ENCODE results near the gene EIF6. TPM values are rescaled to one million over a fixed set of nuclear protein-coding genes. Genes with fewer than 3 reads are reported as not detected.

EIF6 gene
- total RNA-seq, 6 donors from 2014 or later: 57.5 to 106 (median 88.7) TPM

- DNase-seq (no peak), ATAC-seq (ENCODE audit: low FRiP score in 2 of 2) (no peak)
- H3K36me3 ChIP-seq: no peaks in the 10 kb centered on the region
- H3K27ac ChIP-seq: no peak overlapping the region
- no peak for TF ChIP-seq POLR2A (IDR thresholded peaks at IDR 0.05)
- TF ChIP-seq EP300 (IDR thresholded peaks at IDR 0.05): no peak
- TF ChIP-seq POLR2AphosphoS5 (IDR thresholded peaks at IDR 0.05): no peak
- no peak for TF ChIP-seq CTCF (IDR thresholded peaks at IDR 0.05)
- 68 to 84% methylated on average over 4 of the region's 4 CpGs for WGBS, 2 donors
- H3K4me1 ChIP-seq: peaks cover 0 to 7% (median 3%) of the 10 kb centered on the region in 4 donors
- H3K9me3 ChIP-seq: no peaks in the 10 kb centered on the region
- H3K27me3 ChIP-seq: no peaks in the 10 kb centered on the region
- H3K4me3 ChIP-seq: no peak overlapping the region
Measured at GRCh38 chr20:35328689-35329088, 44.1 kb upstream of the EIF6 start.

GRCh38 chr20:35328095-35328685 is 43.6 kb upstream of the EIF6 start:
- Histone ChIP-seq H3K27ac (no peak overlapping the region), H3K36me3 (no peaks in the 10 kb centered on the region), H3K27me3 (no peaks in the 10 kb centered on the region), H3K4me3 (no peak overlapping the region), H3K9me3 (no peaks in the 10 kb centered on the region), H3K4me1 (peaks cover 0 to 7% (median 3%) of the 10 kb centered on the region in 4 donors)
- TF ChIP-seq POLR2AphosphoS5 (IDR thresholded peaks at IDR 0.05) (no peak), CTCF (IDR thresholded peaks at IDR 0.05) (no peak), POLR2A (IDR thresholded peaks at IDR 0.05) (no peak), EP300 (IDR thresholded peaks at IDR 0.05) (no peak)
- ATAC-seq (ENCODE audit: low FRiP score in 2 of 2) (no peak), DNase-seq (no peak)
- WGBS, 2 donors: 86 to 96% methylated on average over 3 of the region's 3 CpGs

GRCh38 chr20:35327074-35327976 is 42.8 kb upstream of the EIF6 start:
- Histone ChIP-seq H3K4me1 (peaks cover 0 to 7% (median 3%) of the 10 kb centered on the region in 4 donors), H3K4me3 (no peak overlapping the region), H3K27me3 (no peaks in the 10 kb centered on the region), H3K36me3 (no peaks in the 10 kb centered on the region), H3K9me3 (no peaks in the 10 kb centered on the region), H3K27ac (no peak overlapping the region)
- WGBS, 2 donors: 93 to 94% methylated on average over 4 of the region's 4 CpGs
- no peak for TF ChIP-seq CTCF (IDR thresholded peaks at IDR 0.05)
- no peak for TF ChIP-seq EP300 (IDR thresholded peaks at IDR 0.05)
- TF ChIP-seq POLR2AphosphoS5 (IDR thresholded peaks at IDR 0.05): no peak
- TF ChIP-seq POLR2A (IDR thresholded peaks at IDR 0.05): no peak
- ATAC-seq (ENCODE audit: low FRiP score in 2 of 2) (peak; percentile 8 to 68), DNase-seq (no peak)

- Histone ChIP-seq H3K9me3 (no peaks in the 10 kb centered on the region), H3K36me3 (no peaks in the 10 kb centered on the region), H3K4me1 (peaks cover 0 to 7% (median 3%) of the 10 kb centered on the region in 4 donors), H3K27me3 (no peaks in the 10 kb centered on the region), H3K27ac (no peak overlapping the region), H3K4me3 (no peak overlapping the region)
- no peak for DNase-seq
- TF ChIP-seq CTCF (IDR thresholded peaks at IDR 0.05) (no peak), EP300 (IDR thresholded peaks at IDR 0.05) (no peak), POLR2AphosphoS5 (IDR thresholded peaks at IDR 0.05) (no peak), POLR2A (IDR thresholded peaks at IDR 0.05) (no peak)
- WGBS, 2 donors: 93 to 97% methylated on average over 3 of the region's 3 CpGs
- no peak for ATAC-seq (ENCODE audit: low FRiP score in 2 of 2)
Measured at GRCh38 chr20:35326740-35327073, 42.1 kb upstream of the EIF6 start.
